ENCODE data around the gene SMARCC2.

DNA sequence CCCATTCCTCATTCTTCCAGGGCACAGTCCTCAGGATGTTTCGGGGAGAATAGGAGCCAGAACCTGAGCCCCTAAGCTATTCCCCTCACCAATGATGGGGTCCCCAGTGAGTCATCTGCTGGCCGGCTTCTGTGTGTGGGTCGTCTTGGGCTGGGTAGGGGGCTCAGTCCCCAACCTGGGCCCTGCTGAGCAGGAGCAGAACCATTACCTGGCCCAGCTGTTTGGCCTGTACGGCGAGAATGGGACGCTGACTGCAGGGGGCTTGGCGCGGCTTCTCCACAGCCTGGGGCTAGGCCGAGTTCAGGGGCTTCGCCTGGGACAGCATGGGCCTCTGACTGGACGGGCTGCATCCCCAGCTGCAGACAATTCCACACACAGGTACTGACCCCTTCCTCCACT, 41.9 kb upstream of the SMARCC2 start:
- TF ChIP-seq, protein P1, sequence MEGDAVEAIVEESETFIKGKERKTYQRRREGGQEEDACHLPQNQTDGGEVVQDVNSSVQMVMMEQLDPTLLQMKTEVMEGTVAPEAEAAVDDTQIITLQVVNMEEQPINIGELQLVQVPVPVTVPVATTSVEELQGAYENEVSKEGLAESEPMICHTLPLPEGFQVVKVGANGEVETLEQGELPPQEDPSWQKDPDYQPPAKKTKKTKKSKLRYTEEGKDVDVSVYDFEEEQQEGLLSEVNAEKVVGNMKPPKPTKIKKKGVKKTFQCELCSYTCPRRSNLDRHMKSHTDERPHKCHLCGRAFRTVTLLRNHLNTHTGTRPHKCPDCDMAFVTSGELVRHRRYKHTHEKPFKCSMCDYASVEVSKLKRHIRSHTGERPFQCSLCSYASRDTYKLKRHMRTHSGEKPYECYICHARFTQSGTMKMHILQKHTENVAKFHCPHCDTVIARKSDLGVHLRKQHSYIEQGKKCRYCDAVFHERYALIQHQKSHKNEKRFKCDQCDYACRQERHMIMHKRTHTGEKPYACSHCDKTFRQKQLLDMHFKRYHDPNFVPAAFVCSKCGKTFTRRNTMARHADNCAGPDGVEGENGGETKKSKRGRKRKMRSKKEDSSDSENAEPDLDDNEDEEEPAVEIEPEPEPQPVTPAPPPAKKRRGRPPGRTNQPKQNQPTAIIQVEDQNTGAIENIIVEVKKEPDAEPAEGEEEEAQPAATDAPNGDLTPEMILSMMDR (IDR thresholded peaks at IDR 0.05), result no peak
- TF ChIP-seq POLR2A (IDR thresholded peaks at IDR 0.05), result no peak

All from body of pancreas (tissue), 4 donors.